Medulla oblongata (tissue), 1 donor: ENCODE data around the gene COPS8.

Experiments
- DNase-seq: peaks from one replicate; pipeline ENCODE4 v3.0.0-alpha.2; 2015; ENCODE audit errors: extremely low spot score

Gene COPS8

DNA sequence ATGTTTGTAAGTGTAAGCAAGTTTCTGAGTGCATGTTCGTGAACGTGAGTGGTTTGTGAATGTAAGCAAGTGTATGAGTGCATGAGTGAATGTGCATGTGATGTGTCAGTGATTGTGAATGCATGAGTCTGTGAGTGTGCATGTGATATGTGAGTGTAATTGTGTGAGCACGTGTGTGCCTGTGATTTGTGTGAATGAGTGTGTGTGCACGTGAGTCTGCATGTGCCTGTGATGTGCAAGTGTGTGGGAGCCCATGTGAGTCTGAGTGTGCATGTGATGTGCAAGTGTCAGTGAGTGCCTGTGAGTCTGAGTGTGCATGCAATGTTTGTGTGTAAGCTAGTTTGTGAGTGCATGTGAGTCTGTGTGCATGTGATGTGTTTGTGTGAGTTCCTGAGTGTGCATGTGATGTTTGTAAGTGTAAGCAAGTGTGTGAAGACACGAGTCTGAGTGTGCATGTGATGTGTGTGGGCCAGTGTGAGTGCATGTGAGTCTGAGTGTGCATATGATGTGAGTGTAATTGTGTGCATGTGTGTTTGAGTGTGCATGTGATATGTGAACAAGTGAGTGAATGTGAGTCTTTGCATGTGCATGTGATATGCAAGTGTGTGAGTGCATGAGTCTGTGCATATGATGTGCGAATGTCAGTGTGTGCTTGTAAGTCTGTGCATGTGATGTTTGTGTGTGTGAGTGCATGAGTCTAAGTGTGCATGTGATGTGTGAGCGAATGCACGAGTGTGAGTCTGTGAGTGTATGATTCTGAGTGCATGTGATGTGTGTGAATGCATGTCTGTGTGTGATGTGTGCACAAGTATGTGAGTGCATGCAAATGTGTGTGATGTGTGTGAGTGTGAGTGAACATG lies 45.1 kb downstream of the COPS8 start:
- no peak for DNase-seq

DNA sequence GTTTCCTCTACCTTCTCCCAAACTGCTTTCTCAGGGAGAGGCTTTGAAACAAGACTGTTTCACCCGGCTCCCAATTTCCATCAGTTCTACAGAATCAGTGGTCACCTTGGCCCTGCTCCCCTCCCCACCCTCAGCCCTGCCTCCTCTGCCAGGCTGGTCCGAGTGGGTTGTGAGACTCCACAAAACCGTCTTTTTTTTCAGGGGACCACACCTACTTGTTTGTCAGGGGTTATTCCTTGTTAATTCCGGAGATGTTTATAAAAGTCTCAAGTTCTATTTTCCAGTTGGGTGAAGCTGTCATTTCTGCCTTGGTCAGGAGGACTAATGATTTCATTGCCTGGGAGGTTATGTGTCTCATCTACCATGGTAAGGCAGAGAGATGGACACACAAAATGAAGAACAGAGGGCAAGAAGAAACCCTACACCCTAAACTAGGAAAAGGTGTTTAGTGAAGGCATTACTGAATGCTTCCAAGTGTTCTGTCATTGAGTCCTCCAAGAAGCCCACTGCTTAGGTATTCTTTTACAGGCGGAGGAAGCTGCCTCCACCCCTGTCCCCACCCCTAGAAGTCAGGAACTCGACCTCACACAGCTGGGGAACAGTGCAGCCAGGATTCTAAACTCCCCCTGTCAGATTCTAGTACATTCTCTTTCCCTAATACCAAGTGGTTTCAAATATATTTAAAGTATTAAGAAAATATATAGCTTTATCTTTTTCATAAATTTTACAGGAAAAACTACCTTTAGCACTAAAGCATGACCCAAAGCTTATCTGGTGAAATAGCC lies 46.3 kb downstream of the COPS8 start:
- no peak for DNase-seq

DNA sequence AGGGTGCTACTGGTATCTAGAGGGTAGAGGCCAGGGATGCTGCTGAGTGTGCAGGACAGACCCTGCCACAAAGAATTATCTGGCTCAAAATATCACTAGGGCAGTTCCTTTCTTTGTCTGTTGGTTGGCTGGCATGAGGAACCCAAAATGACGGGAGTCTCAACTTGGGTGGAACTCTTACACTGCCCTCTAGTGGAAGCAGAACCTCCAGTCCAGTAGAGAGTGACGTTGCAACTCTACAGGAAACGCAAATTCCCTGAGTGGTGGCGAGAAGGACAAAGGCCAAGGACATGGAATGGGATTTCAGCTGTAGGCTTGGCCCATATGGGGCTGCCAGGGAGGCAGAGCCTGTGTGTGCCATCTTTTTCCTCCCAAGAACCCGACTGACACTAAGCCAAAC lies 47.1 kb downstream of the COPS8 start:
- no peak for DNase-seq

DNA sequence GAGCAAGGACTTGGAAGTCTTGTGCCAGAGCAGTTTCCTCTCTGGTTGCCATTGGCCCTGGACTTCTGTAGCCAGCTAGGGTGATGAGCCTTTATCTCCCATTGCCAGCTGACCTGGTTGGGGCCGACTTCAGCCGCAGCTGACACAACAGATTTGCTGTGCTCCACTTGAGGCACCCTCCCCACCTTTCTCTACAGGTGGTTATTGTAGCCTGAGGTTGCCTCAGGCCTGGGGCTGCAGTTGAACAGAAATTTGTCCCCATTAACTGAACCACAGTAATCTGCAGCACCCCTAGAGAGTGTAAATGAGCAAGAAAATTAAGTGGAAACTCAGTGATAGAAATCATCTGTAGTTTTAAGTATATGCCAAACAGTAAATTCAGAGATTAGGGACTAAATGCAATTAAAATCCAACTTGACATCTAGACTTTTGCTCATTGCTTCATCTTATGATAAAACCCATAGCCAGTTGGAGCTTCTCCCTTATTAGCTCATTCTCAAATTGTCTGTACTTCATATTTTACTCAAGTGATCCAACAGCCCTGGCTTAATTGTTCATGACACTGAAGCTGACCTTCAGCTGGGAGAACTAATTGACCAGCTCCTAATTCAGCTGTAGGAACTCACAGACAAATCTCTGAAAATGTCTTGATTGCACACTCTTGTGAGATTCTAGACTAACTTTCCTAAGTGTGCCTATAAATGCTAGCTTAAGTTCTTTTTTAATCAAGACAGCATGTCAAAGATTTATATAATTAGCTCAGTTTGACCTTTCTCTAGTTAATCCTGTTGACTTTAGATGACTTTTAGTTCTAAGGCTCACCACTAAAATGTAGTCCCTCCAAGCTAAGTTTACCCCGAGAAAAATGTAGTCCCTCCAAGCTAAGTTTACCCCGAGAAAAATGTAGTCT lies 48.9 kb downstream of the COPS8 start:
- no peak for DNase-seq

DNA sequence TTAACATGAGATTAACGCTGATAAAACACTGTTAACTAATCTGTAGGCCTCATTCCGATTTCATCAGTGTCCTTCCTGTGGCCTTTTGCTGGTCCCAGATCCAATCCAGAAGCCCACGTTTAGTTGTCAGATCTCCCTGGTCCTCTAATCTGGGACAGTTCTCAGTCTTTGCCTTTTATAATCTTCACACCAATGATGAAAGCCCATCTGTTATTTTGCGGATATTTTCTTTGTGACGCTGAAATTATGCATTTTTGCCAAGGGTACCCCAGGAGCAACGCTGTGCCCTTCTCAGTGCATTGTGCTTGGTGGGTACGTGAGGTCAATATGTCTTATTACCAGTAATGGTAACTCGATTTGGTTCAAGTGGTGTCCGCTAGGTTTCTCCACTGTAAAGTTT lies 51.1 kb downstream of the COPS8 start:
- no peak for DNase-seq

DNA sequence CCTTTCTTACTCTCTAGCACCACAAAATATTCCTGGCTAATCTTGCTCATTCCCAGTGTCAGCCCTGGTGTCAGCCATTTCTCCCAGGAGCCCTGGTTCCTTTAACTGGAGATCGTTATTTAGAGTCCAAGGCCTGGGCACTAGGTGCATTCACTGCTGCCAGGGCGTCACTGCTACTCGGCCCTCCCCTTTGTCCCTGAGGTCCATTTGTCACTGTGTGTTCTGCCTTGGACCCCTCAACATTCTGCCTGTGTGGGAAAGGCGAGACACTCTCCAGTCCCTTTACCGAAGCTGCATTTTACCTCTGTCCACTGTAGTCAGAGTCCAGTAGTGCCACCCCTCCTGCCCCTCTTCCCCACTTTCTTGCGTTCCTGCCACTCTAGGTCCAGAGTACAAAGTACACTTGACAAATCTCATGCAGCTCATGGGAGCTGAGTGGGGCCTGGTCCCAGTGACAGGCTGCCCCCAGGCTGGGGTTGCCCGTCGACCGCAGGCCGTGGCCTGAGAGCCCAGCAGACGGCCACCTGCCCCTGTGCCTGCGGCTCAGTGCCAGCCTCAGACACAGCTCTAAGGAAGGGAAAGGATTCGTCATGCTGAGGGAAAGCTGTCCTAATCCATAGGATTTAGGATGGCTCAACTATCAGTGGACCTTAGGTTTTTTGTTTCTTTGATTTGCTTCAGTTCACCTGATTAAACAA lies 52.1 kb downstream of the COPS8 start:
- DNase-seq, result no peak

DNA sequence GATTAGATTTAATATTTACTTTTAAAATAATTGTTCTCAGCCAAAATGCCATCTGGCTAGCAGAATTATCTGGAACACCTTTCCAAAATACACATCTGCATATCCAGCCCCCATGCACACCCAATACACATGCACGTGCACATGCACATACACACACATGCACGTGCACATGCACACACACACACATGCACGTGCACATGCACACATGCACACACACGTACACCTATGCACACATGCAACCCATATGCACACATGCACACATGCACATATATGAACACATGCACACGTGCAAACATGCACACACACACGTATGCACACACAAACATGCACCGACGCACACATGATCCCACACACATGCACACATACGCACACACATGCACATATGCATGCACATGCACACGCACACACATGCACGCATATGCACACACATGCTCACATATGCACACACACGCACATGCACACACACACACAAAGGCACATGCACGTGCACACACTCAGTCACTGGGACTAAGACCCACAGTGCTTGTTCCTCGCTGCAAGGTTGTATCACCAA lies 53.5 kb downstream of the COPS8 start:
- DNase-seq, result no peak

DNA sequence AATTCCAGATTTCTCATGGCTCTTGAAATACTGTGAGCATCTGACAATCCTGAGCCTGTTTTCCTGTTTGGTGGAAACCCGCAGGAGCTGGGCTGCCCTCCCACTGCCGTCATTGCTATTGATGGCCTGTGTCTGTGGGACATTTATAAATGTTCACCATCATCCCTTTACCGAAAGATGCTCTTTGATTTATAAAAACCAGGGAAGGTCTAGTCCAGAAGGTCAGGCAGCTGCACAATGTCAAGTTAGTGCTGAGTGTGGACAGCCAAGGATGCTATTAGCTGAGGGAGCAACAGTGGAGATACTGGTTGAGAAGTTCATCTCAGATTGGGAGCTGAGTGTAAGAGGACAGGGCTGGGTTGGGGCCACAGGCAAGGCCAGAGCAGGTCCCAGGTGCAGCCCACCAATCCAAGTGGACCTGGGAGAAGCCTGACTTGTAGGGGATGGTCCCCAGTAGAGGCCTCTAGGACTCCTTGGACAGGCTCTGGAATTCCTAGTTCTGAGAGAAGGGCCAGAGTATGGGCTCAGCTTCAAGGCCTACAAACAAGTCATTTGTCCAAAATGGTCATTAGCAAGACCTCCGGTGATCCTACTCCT lies 55.1 kb downstream of the COPS8 start:
- DNase-seq, result no peak

DNA sequence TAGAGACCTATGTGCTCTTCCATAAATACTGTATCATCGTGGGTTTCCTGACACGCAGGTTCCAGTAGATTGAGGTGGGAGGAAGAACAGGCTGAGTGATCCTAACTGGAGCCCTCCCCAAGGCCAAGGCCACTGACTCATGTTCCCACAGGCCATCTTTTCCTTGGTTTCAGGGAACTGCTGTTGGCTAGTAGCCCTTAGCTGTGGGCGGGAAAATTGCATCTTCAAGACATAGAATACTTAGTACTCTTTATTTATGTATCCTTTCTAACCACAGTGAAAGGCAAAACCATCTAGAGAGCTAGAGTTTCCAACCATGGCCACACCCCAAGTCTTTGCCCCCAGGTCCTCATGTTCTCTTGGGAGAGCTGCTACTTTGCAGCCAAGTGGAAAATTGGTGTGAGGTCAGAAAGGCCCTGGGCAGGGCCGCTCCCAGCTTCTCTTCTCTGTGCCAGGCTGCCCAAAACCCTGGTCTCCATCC lies 55.9 kb downstream of the COPS8 start:
- no peak for DNase-seq

DNA sequence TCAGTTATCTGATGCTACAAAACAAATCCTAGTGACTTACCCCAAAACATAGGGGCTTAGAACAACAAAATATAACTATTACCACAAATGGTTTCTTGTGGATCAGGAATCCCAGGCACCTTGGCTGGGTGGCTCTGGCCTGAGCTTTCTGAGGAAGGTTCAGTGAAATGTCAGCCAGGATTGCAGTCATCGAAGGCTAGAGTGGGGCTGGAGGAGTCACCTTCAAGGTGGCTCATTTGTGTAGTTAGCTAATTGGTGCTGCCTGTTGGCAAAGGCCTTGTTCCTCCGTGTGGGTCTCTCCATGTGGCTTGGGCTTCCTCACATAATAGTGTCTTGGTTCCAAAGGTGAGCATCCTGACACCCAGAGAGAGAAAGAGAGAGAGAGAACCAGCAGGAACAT lies 57.4 kb downstream of the COPS8 start:
- no peak for DNase-seq

DNA sequence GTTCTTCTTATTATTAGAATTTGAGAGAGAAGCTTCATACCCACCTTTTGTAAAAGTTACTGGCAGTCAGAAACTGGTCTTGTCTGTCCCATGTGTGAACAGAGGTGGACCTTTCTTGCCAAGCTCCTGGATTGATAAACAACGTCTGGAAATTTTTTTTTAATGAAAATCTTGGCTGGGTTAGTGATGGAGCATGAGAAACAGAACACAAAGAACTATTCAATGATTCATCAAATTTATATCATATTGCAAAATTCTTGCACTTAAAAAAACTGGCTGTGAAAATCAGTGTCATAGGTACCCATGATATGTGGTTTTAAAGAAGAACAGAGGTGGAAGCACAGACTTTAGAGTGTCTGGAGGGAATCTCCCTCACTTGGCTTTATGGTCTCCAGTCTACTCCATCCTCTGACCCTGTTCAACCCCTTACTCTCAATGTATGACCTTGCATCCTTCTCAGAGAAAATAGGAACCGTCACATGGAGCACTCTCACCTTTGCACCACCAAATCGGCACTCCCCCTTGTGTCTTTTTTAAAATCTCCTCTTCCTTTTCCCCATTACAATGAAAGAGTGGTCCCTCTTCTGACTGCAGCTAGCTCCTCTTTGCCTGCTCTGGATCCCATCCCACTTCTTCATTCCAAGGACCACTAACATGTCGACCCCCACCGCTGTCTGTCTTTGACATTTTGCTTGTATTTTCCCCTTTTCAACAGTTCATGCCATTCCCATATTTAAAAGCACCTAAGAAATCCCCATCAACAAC lies 58.2 kb downstream of the COPS8 start:
- DNase-seq, result no peak

DNA sequence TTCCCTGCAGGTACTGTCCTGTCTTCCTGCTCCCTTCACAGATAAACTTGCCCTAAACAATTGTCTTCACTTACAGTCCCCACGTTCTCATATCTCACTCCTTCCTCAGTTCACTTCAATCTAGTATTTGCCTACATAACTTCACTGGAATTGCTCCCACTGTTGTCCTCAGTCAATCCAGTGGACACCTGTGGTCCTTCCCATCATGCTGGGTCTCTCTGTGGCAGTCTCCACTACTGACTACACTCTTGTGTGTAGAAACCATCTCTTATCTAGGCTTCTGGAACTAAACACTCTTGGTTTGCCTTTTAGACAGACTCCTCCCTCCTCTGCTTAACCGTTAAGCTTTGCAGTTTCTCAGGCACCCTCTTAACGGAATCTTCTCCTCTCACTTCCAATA lies 58.8 kb downstream of the COPS8 start:
- no peak for DNase-seq

DNA sequence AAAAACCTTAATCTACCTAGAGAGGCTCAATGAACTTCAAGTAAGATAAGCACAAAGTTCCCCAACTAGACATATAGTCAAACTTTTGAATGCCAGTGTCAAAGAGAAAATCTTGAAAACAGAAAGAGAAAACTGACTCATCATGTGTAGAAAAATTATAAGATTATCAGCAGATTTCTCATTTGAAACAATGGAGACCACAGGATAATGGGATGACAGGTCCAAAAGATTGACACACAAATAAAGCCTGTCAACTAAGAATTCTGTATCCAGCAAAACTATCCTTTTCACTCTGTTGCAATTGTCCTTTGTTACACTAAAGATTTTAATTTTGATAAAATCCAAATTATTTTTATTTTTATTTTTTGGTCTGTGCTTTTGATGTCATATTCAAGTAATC lies 61.6 kb downstream of the COPS8 start:
- DNase-seq, result no peak

DNA sequence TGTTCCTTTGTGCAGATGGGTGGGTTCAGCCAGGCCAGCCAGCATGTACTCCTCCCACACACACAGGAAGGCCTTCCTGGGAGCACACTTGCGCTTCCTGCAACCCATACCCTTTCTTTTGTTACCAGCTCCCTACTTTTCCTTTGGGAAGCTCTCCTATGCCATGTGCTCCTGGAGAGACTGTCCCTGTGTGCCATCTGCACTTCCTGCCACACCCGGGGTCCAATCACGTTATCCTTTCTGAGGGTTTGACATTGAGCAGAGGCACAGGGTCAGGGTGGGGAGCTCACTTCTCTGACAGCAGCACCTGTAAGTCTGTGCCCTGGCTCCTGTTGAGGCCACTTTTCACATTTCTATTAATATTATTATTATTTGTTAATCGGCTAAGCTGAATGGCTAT lies 62.9 kb downstream of the COPS8 start:
- no peak for DNase-seq

DNA sequence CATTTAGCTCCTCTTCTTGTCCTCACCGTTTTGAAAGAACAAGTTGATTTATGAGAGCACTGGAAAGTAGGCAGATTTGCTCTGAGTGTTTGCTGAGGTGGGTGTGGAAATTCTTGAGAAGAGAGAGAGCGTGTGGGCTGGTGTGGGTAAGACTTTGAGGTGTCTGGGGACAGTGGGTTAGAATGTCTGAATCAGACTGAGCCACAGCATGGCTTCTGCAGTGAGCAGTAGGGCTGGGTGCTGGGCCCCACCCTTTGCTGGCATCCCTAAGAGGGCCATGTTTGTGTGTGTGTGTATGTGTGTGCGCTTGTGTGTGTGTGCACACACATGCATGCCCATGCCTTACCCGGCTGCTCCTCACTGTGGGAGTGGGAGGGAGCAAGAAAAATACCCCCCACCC lies 63.7 kb downstream of the COPS8 start:
- no peak for DNase-seq
